NCI-H2227 (cell line): ENCODE data around the gene MRPS22.

ENCODE experiments used
- DNase-seq: peaks from one replicate; lab custom pipeline; 2025; ENCODE audit not compliant: unreplicated experiment; lab: John Stamatoyannopoulos, UW

Gene MRPS22

DNA sequence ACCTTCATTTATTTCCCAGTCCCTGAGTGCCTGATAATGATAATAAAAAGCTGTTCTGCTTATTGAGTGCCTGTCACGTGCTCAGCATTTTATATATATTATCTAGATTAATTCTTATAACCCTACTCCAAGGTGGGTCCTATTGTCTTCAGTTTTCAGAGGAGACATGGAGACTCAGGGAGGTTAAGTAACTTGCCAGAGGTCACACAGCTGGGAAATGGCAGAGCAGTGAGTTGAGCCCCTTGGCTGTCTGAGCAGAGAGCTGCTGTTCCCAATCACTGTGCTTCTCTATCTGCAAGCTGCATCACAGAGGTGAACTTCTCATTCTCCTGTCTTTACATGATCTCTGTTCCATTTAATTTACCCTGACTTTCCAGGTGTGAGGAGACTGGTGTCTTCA lies 32.3 kb upstream of the MRPS22 start:
- no peak for DNase-seq

DNA sequence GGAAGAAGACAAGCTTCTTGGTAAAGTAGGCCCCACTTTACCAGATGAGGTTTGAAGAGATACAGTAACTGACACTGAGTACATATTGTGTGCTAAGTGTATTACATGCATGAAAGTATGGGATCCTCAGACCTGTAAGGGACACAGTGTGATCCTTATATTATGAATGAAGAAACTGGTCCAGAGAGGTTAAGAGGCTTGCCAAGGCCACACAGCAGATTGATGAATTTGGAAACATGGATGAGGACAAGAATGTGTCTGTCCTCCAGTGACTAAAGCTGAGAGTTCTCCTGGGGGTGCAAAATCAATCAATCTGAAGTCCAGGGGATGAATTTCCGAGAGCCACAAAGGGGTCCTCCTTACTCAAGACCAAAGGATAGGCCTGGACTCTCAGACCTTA lies 31.4 kb upstream of the MRPS22 start:
- no peak for DNase-seq

DNA sequence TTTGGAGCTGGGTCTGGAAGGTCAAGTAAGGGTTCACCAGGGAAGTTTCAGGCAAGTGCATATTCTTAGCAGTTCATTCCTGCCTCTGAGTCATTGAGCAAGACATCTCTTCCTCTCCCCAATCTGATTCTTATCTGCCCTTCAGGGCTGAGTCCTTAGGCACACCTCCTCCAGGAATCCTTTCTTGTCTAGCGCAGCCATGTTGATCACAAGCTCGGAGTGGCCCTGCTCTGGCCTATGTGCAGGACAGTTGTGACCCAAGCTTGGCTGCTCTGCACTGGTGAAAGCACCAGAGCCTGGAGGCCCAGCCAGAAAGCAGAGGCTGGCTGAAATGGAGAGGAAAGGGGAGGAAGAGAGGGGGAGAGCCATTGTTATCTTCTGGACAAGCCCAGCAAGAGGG lies 30.9 kb upstream of the MRPS22 start:
- DNase-seq: no peak

DNA sequence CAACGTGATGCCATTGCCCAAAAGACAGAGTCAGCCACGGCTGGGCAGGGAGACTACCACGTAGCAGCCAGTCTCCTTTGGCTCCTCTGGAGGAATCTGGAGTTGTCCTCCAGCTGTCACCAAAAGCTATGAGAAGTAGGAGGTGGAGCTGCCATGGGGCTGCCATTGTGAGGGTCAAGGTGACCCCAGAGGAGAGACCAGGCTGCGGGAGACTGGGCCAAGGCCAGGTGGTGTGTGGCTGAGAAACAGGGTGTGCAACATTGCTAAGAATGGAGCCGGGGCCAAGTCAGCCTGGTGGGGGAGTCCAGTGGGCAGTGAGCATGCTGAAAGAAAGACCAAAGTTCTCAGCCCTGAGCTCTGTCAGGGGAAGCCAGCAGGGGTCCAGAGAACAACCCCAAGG lies 29.9 kb upstream of the MRPS22 start:
- DNase-seq: no peak

DNA sequence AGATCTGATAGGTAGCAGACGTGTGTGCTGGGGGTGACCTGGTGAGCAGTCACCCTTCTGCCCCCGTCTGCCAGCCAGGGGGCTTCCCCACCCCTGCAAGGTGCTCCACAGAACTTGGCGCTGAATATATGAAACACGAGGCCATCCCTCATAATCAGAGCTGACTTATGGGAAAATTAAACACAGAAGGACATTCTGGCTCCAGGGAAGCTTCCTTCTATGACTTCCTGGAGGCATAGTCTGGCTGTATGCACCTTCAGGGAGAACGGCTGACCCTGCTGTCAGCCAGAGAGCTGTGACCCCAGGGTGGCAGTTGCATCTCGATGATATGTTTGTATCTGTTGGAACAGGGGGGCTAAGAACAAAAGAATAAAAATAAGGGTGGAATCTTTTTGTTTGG lies 26.6 kb upstream of the MRPS22 start:
- DNase-seq: no peak

DNA sequence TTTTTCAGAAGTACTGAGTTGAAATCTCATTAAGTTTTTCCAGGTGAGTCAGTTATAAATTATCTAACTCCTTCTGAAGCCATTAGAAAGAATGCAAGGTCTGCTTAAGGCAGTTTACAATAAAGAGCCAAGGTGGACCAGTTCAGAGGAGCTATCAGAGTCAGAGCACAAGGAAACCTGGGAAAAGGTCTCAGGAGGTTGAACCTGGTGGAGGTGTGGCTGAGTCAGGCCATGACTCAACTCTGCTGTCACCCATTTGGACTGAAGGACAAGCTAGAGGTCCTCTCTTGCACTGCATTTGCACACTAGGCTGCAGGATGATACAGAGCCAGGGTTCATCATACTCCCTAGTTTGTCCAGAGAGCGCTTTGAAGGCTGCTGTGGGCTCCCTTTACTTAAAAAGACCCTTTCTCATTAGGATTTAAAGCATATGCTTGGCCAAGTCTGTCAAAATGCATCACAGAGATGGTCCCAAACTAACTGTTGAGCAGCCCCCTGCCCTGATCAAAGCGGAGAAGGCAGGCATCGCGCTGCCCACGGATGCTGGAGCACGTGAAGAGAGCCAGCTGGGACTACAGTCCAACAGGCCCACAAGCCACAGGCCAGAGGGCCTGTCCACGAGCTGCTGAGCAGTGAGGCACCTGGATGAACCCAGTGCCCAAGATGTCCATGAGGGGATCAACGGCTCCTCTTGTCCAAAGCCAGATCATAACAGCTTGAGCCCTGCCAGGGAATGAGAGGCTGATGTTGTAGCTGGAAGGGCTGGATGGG lies 26.0 kb upstream of the MRPS22 start:
- no peak for DNase-seq

DNA sequence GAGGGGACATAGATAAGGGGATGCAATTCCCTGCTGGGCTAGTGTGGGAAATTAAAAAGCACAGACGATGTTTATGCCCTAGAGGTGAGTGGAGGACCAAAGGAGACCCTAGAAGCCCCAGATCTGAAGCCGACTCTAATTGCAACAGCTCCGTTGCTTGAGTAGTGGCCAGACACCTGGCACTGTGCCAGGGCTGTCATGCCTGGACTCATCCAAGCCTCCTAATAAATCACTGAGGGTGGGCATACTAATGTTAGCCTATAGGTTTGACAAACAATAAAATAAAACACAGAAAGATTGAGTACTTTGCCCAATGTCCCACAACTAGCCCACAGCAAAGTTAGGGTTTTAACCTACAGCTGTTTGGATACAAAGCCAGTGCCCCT lies 25.4 kb upstream of the MRPS22 start:
- peak; percentile 83 for DNase-seq

DNA sequence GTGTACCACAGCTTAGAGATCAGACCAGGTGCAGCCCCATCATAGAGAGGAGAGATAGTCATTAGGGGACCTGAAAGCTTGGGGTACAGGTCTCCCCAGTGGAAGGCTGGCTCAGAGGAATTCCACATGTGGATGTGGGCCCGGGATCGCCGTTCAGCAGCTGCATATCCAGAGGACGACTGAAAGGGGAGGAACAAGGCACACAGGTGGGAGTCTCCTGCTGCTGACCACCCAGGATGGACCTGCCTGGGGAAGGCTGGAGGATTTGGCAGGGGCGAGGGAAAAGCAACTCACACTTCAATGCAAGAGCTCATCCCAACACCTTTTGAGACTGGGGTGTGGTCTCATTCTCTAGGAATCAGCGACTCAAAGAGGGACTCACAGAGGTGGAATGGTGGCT lies 25.0 kb upstream of the MRPS22 start:
- DNase-seq: no peak

DNA sequence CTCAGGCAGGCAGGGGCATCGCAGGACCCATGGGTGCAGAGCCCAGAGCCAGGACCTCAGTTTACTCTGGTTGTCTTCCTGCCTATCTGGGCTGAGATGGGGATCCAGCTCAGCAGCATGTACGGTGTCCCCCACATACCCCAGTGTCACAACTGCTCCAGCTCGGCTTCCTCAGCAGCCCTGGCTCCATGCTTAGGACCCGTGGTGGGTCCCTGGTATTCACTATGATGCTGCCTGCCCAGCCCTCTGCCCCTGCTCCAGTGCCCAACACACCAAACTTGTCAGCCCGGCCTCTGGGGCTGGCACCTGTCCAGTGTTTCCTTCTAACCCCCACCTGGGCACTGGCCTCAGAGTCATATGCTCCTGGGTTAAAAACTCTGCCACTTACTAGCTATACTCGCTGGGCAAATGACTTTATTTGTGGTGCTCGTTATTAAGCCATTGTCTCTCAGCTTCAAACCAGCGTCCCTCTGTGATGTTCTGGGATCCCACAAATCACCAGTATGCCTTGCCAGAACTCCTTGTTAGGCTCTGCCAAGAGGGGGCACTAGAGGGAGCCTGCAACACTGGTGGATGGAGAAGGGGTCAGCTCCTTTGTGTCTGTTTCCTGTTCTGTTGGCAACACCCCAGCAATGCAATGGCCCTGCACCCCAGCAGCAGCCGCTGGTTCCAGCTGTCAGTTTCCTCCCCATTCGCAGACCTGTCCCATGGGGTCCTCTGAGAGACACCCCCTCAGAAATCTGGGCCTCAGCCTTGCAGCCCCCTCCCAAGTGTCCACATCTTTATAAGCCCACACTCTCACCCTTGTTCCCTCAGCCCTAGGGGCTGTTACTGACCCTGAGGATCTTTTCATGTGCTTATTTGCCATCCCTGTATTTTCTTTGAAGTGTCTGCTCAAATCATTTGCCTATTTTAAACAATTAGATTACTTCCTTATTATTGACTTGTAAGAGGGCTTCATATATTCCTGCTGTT lies 24.1 kb upstream of the MRPS22 start:
- DNase-seq: no peak

DNA sequence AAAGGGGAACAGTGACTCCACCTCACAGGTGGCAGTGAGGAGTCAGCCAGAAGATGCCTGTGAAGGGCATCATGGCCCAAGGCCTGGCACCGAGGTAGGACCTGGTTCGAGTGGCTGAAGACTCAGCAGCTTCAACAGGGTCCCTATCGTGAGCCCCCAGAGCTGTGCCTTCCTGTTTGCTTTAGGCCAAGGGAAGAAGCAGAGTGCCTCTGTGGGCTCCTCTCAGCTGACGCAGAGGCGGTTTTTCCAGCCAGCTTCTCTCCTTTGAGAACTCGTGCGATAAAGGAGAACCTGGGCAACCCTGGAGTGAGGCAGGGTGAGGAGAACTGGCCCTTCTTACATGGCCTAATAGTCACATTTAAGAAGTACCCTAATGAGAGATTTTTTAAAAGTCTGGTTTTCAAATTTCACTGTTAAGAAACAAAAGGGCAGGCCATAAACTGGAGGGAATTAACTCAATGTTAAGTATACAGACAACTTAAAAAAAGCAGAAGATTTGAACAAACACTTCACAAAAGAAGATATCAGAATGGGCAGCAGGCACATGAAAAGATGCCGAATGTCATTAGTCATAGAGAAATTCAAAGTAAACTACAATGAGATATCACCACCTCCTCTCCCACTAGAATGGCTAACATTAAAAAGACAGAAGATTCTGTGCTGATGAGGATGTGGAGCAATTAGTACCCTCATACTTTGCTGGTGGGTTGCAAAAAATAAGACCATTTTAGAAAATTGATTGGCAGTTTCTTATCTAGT lies 23.1 kb upstream of the MRPS22 start:
- no peak for DNase-seq

DNA sequence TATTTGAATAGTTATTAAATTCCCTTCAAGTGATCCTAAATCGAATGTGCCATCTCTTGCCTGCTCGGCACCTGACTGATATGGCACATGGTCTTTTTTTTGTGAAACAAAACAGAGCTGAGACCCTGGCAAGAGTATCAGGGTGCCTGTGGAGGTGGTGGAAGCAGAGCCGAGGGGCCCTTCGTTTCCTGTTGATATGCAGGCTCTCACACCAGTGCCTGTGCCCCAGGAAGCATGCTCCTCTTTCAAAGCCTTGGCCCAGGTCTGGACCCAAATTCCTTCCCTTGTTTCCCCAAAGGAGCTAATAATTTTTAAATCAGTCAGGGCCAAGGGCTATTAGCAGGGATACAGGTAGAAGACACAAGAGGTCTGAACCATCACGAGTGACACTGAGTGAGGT lies 21.5 kb upstream of the MRPS22 start:
- no peak for DNase-seq

DNA sequence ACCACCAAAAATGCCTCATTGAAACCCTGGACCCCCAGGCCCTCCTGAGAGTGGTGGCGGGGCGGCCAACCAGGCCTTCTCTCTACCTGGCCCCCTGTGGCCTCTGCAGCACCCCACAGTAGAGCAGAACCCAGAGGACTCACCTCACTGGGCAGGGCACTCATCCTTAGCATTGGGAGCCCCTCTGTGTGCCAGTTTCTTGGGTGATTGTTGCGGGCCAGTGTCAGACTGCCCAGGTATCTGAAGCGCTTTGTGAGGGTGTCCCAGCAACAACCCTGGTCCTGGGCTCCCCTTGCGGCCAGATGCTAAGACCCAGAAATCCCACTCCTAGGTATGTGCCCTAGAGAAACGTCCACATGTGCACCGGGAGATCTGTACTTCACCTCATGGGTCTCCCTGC lies 20.7 kb upstream of the MRPS22 start:
- no peak for DNase-seq

DNA sequence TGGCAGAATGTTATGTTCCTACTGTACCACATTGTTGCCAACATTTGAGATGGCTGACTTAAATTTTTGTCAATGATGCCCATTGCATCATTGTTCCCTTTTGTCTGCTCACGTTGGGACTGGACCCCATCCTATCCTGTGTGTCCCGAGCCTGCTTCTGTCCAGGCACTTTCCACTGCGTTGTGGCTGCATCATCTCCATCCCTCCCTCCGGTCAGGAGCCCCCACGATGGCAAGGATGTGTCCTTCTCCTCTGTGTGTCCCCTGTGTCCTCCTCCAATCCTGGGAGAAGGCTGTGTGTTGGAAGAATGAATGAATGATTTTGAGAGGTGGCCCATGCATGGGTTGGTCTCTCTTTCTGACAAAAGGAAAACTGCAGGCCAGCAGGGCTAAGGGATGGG lies 19.4 kb upstream of the MRPS22 start:
- no peak for DNase-seq

DNA sequence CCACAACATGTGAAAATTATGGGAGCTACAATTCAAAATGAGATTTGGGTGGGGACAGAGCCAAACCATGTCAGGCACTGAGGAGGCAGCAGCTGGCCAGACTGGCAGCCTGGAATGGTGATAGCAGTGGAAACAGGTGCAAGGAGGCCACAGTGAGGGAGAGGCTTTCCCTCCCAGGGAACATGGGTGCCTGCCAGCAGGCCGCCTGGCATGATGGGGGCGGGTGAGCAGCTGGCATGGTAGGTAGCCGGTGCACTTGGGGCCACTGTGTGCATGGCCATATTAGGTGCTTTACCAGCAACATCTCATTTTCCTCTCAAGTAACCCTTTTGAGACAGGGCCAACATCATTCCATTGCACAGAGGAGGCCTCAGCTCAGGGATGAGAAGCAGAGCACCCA lies 18.3 kb upstream of the MRPS22 start:
- no peak for DNase-seq

DNA sequence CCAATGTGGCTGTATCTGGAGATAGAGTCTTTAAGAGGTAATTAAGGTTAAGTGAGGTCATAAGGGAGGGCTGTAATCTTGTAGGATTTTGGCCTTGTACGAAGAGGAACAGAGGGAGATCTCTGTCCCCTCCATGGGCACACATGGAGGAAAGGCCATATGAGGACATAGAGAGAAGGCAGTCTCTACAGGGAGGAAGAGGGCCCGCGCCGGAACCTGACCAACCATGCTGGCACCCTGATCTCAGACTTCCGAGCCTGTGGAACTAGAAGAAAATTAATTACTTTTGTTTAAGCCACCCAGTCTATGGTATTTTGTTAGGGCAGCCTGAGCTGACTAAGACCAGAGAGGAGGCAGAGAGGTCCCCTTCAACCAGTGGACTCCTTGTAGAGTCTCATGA lies 17.7 kb upstream of the MRPS22 start:
- no peak for DNase-seq

DNA sequence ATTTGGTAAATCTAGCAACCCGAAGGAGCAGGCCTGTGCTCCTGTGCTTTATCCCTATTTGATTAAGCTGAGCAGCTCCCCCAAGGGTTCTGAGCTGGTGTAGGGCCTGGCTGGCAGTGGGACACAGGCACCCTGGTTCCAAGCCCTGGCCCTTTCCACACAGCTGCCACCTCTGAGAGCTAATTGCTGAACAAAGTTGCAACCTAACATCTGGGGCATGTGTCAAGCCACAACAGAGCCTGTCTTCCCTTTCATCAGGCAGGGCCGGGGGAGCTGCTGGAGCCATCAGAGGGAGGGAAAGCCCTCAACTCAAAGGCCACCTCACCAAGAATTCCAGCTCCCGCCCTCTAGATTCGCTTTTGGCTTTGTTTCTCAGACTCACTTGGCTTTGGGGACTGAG lies 17.1 kb upstream of the MRPS22 start:
- no peak for DNase-seq

DNA sequence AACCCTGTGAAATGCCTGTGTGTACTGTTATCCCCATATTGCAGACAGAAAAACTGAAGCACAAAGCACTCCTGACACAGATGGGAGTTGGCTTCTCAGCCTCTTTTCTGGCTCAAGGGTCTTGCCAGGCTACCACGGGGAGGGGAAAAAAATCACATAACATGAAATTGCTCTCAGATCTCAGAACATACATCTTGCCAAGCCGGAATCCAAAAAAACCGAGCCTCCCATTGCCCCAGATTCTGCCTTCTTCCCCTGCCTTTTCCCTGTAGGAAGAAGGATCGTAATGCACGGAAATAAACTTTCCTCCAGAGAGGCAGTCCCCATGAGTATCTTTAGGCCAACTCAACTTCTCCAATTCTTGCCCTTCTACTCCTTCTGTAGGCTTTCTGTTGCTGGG lies 16.6 kb upstream of the MRPS22 start:
- no peak for DNase-seq

DNA sequence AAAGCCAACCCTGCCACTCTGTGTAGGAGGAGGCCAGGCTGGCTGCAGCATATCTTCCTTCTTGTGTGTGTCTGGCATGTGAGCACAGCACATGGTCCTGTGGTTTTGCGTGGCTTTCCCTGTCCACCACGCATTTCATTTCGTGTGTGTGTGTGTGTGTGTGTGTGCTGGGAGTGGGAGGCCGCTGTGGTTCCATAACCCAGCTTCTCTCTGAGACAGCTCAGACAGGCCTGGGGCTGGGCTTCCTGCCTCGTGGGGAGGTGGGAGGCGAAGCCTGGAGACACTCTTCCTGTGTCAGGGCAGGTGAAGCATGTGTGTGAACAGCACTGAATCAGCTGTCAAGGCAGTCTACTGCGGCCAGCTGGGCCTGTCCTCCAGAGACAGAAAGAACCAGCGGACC lies 16.0 kb upstream of the MRPS22 start:
- DNase-seq: no peak

DNA sequence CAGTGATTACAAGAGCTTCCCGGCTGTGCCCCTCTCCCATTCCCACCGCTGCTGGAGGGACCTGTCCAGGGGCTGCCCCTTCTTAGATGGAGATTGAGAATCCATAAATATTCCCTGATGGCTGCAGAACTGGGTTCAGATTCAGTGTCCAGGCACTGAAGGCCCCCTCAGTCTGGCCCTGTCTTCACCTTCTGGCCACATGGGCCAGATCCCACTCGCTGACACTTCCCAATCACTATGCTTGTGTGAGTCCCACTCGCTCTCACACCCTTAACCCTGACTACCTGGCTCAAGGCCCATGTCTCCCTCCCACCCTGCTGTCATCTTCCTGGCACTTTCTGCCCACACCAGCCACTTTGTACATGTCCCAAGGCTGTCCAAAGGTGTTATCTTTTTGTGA lies 15.5 kb upstream of the MRPS22 start:
- no peak for DNase-seq

DNA sequence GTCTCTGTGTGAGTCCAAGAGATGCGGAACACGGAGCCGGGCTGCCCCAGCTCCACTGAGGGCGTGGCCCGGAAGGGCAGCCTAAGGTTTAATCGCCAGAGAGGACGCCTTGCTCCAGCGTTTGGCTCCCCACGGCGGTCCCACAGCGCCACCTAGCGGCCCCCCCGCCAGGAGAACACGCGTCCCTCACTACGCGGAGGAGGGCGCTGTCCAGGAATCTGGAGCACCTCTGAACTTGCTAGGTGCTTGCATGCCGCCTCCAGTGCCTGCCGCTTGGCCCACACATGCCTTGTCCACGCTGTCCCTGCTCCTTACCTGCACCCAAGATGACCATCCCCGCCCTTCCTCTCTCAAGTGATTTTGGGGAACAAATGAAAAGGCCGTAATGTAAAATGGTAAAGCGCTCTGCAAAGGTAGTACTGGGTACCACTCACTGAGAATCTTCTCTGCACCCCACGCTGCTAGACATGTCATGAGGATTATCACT lies 14.4 kb upstream of the MRPS22 start:
- DNase-seq: peak; percentile 89

DNA sequence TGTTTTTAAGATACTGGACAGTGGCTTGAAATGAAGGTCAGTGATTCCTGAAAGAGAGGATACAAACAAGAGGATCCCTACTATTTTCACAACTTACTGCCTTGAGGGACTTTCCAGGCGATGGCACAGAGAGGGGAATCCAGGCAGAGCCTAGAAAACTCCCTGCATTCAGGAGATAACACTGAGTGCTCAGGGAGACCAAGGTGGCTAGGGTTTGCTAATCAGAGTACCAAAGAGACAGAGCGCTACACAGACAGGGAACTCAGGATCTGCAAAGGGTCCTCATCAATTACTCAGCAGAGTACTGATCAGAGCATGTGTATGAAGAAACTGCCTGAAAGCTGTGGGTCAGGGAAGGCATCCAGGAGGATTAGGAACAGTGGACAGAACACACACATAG lies 11.7 kb upstream of the MRPS22 start:
- DNase-seq: no peak
